OCI-LY7 (cell line): Measurements from ENCODE around the gene PODXL2. TPM values are rescaled to one million over a fixed set of nuclear protein-coding genes. Genes with fewer than 3 reads are reported as not detected.

ENCODE experiments used
- BruUV-seq: library from RNA; stranded (reverse); fragments of 400-500 nt; replicated peaks from 2 replicates; lab custom pipeline; 2021; lab: Mats Ljungman, UMichigan
- CTCF ChIA-PET: fragments of 300-600 bp; sonication (Branson Sonifier 250); formaldehyde crosslinking; loops from one replicate; lab custom pipeline; 2022; ENCODE audit warnings: antibody characterized with exemption; ENCODE audit not compliant: unreplicated experiment; lab: Charles Lee
- POLR2A ChIA-PET: fragments of 300-600 bp; sonication (Branson Sonifier 250); formaldehyde crosslinking; loops from one replicate; lab custom pipeline; 2022; ENCODE audit warnings: antibody characterized with exemption; lab: Charles Lee
- DNase-seq: peaks from one replicate; pipeline ENCODE4 v3.0.0-alpha.2; 2015; ENCODE audit warnings: low spot score
- H2AFZ ChIP-seq: fragments of 200-600 bp; sonication (generic), shearing (Covaris generic); 2 replicates; pipeline ENCODE4 v1.6.1; 2014; ENCODE audit warnings: mild to moderate bottlenecking, antibody characterized with exemption, low read length, moderate library complexity
- H3K27ac ChIP-seq: fragments of 200-600 bp; sonication (generic); 2 replicates; pipeline ENCODE4 v1.5.1; 2014; ENCODE audit warnings: mixed run types, low read depth, mild to moderate bottlenecking, moderate library complexity, low read length, inconsistent platforms; ENCODE audit not compliant: poor library complexity, severe bottlenecking
- H3K36me3 ChIP-seq: fragments of 200-600 bp; sonication (generic); 2 replicates; pipeline ENCODE4 v1.6.1; 2014; ENCODE audit warnings: mild to moderate bottlenecking, antibody characterized with exemption, low read length, moderate library complexity, mixed read lengths; ENCODE audit not compliant: insufficient read depth
- H3K4me1 ChIP-seq: fragments of 200-600 bp; sonication (generic); 2 replicates; pipeline ENCODE4 v1.5.1; 2014; ENCODE audit warnings: mild to moderate bottlenecking, low read length; ENCODE audit not compliant: insufficient read depth, poor library complexity, severe bottlenecking
- H3K4me2 ChIP-seq: fragments of 200-600 bp; sonication (generic); 2 replicates; pipeline ENCODE4 v1.6.1; 2014; ENCODE audit warnings: mild to moderate bottlenecking, low read length
- H3K4me3 ChIP-seq: fragments of 200-600 bp; sonication (generic); 2 replicates; pipeline ENCODE4 v1.5.1; 2014; ENCODE audit warnings: mild to moderate bottlenecking, low read depth, low read length; ENCODE audit not compliant: poor library complexity, severe bottlenecking
- H3K79me2 ChIP-seq: fragments of 200-600 bp; sonication (generic); 2 replicates; pipeline ENCODE4 v1.6.1; 2016; ENCODE audit warnings: low read depth, mild to moderate bottlenecking, low read length, moderate library complexity, mixed read lengths; ENCODE audit not compliant: insufficient read depth
- H3K9me2 ChIP-seq: fragments of 200-600 bp; sonication (generic); 2 replicates; pipeline ENCODE4 v1.6.1; 2016; ENCODE audit warnings: mild to moderate bottlenecking, low read length, mixed read lengths; ENCODE audit not compliant: insufficient read depth
- H3K9me3 ChIP-seq: fragments of 200-600 bp; sonication (generic); 2 replicates; pipeline ENCODE4 v1.6.1; 2014; ENCODE audit warnings: mild to moderate bottlenecking, mixed run types, low read length, mixed read lengths
- H4K20me1 ChIP-seq: fragments of 200-600 bp; sonication (generic); 2 replicates; pipeline ENCODE4 v1.6.1; 2014; ENCODE audit warnings: mild to moderate bottlenecking, antibody characterized with exemption, low read length, moderate library complexity, mixed read lengths; ENCODE audit not compliant: insufficient read depth
- EZH2phosphoT487 ChIP-seq: fragments of 200-600 bp; sonication (generic); IDR thresholded peaks from 2 replicates; pipeline ENCODE4 v1.6.1; 2018; ENCODE audit warnings: low read depth, borderline replicate concordance, mild to moderate bottlenecking, mixed run types, antibody characterized with exemption, low read length, moderate library complexity, mixed read lengths
- intact Hi-C: fragments of 100-400 bp; cut with micrococcal nuclease; formaldehyde crosslinking; loops from one replicate; pipeline ENCODE4 v1.10.0; 2022; ENCODE audit not compliant: unreplicated experiment
- total RNA-seq, 2 experiments: library from RNA; depleted of rRNA in 1 of 2; stranded (reverse); fragments of >200 nt in 1 of 2; shearing (Covaris generic) in 1 of 2; gene quantifications; 2 replicates each; pipeline ENCODE4 v1.2.3, GENCODE V29; 2014 to 2022
- TF ChIP-seq, protein P1 (sequence below): fragments of 200-600 bp; sonication (generic); conservative IDR thresholded peaks from 2 replicates; pipeline ENCODE4 v1.5.1; 2014; ENCODE audit warnings: mild to moderate bottlenecking, antibody characterized with exemption, low read length, moderate library complexity, mixed read lengths

PODXL2 gene
- total RNA-seq, 2 experiments from 2014 or later: 16.1 to 29.4 TPM

DNA sequence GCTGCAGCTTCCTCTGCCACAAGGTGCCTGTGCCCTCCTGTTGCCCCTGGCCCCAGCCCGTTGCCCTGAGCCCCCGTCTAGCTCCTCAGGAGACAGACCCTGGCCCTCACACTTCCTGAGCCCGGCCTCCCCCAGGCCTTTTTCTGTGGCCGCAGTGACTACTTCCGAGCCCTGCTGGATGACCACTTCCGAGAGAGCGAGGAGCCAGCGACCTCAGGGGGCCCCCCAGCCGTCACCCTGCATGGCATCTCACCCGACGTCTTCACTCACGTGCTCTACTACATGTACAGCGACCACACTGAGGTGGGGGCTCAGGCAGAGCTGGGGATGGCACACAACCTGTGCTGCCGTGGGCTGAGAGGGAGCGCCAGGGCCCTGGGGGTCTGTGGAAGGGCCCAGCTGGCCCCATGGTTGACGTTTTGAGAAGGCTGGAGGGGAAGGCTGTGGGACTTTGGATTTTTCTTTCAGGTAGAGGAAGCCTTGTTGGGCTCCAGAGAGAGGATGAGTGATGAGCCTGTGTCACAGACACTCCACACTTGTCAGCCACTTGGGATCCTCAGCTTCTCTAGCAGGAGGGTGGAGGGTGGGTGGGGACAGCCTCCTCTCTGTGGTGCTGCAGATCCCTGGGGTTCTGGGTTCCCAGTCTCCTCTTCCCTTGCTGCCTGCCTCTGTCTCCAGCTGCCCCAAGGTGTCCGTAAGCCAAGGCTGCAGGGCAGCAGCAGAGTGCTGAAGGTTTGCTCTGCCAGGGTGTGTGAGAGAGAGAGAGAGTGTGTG lies 48.7 kb downstream of the PODXL2 start:
- intact Hi-C loops: no loop called here
- BruUV-seq: no TSS peak
- Histone ChIP-seq H3K36me3 (no peaks in the 10 kb centered on the region), H2AFZ (no peak overlapping the region), H3K4me1 (peaks cover 26% of the 10 kb centered on the region), H3K4me3 (no peak overlapping the region), H3K27ac (no peak overlapping the region), H3K79me2 (no peaks in the 10 kb centered on the region), H3K9me3 (no peaks in the 10 kb centered on the region), H3K9me2 (no peaks in the 10 kb centered on the region), H3K4me2 (no peak overlapping the region), H4K20me1 (no peaks in the 10 kb centered on the region)
- no peak for TF ChIP-seq EZH2phosphoT487
- TF ChIP-seq, protein P1, sequence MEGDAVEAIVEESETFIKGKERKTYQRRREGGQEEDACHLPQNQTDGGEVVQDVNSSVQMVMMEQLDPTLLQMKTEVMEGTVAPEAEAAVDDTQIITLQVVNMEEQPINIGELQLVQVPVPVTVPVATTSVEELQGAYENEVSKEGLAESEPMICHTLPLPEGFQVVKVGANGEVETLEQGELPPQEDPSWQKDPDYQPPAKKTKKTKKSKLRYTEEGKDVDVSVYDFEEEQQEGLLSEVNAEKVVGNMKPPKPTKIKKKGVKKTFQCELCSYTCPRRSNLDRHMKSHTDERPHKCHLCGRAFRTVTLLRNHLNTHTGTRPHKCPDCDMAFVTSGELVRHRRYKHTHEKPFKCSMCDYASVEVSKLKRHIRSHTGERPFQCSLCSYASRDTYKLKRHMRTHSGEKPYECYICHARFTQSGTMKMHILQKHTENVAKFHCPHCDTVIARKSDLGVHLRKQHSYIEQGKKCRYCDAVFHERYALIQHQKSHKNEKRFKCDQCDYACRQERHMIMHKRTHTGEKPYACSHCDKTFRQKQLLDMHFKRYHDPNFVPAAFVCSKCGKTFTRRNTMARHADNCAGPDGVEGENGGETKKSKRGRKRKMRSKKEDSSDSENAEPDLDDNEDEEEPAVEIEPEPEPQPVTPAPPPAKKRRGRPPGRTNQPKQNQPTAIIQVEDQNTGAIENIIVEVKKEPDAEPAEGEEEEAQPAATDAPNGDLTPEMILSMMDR: no peak
- DNase-seq: no peak
- ChIA-PET POLR2A (interaction anchor here (1.2 kb wide), 1 partner anchor 75 kb away, joined by 4 read pairs; no protein-coding TSS in a partner anchor), CTCF (no interaction called here)

DNA sequence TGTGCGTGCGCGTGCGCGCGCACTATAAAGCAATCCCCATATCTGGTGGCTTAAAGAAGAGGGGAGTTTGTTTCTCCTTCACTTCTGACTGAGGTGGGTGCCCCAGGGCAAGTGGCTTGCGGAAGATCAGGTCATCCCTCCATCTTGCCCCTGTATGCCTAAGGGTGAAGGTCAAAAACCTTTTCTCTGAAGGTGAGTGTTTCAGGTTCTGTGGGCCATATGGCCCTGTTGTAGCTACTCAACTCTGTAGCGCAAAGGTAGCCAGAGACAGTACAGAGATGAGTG lies 49.3 kb downstream of the PODXL2 start:
- ChIA-PET POLR2A (interaction anchor here (0.8 to 1.2 kb wide), 2 partner anchors 76 to 101 kb away, joined by 3 to 4 read pairs; no protein-coding TSS in a partner anchor), CTCF (no interaction called here)
- BruUV-seq: no TSS peak
- no peaks in the 10 kb centered on the region for H3K79me2 ChIP-seq
- no peak for TF ChIP-seq EZH2phosphoT487
- TF ChIP-seq, protein P1: no peak
- H3K9me2 ChIP-seq: no peaks in the 10 kb centered on the region
- no peak for DNase-seq
- H2AFZ ChIP-seq: no peak overlapping the region
- no peaks in the 10 kb centered on the region for H3K9me3 ChIP-seq
- H4K20me1 ChIP-seq: no peaks in the 10 kb centered on the region
- intact Hi-C loops: no loop called here
- H3K36me3 ChIP-seq: no peaks in the 10 kb centered on the region
- no peak overlapping the region for H3K4me2 ChIP-seq
- H3K4me1 ChIP-seq: peaks cover 25% of the 10 kb centered on the region
- H3K27ac ChIP-seq: no peak overlapping the region
- H3K4me3 ChIP-seq: no peak overlapping the region
